ENCODE measurements around the gene PDIK1L.

DNA sequence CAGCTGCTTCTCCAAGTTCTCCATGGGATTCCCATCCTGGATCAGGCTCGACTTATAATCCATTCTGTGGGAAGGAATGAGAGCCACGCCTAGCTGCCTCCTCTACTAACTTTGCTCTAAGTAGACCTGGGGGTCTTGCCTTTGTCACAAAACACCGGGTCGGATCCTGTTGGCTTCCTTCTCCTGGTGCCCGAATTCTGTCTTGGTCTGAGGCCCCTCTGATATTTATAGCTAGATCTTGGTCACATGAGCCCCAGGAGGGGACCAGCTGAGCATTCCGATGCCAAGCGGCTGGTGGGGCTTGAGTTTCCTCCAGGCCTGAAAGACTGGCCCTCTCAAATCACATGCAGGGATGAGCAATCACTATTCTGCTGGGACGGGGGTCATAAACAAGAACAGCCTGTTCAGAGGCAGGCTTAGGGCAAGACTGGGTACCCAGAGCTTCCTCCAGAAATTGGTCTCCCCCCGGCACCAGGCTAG lies 44.2 kb upstream of the PDIK1L start, which contains the start of gene TRIM63:
- TF ChIP-seq, protein P1, sequence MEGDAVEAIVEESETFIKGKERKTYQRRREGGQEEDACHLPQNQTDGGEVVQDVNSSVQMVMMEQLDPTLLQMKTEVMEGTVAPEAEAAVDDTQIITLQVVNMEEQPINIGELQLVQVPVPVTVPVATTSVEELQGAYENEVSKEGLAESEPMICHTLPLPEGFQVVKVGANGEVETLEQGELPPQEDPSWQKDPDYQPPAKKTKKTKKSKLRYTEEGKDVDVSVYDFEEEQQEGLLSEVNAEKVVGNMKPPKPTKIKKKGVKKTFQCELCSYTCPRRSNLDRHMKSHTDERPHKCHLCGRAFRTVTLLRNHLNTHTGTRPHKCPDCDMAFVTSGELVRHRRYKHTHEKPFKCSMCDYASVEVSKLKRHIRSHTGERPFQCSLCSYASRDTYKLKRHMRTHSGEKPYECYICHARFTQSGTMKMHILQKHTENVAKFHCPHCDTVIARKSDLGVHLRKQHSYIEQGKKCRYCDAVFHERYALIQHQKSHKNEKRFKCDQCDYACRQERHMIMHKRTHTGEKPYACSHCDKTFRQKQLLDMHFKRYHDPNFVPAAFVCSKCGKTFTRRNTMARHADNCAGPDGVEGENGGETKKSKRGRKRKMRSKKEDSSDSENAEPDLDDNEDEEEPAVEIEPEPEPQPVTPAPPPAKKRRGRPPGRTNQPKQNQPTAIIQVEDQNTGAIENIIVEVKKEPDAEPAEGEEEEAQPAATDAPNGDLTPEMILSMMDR (conservative IDR thresholded peaks at IDR 0.05 in 1 of 2, IDR thresholded peaks at IDR 0.05 in 1 of 2; ENCODE audit: extremely low read depth in 1 of 2, insufficient read depth in 1 of 2, low read depth in 1 of 2, low read length in 2 of 2), result no peak
- TF ChIP-seq EZH2 (IDR thresholded peaks at IDR 0.05; ENCODE audit: borderline replicate concordance, low read length), result no peak
